ENCODE data around the gene CD40. TPM values are rescaled to one million over a fixed set of nuclear protein-coding genes. Genes with fewer than 3 reads are reported as not detected.

Gene CD40
- polyA plus RNA-seq, 3 donors: 14.4 to 26.1 (median 18.8) TPM

DNA sequence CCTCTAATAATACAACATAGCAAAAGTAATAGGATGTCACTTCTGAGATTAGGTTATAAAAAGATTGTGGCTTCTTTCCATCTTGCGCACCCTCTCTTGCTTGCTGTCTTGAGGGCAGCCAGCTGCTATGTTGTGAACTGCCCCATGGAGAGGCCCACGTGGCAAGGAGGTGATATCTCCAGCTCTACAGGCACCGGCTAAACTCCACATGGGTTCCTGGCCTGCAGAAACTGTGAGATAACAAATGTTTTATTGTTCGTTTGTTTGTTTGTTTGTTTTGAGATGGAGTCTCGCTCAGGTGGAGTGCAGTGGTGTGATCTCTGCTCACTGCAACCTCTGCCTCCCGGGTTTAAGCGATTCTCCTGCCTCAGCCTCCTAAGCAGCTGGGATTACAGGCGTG lies 38.0 kb downstream of the CD40 start:
- Mint-ChIP-seq H3K4me3 (no peak overlapping the region), H3K27ac (no peak overlapping the region), H3K9me3 (peaks cover 0 to 4% (median 0%) of the 10 kb centered on the region in 7 donors), H3K27me3 (ENCODE audit: low read depth in 3 of 3) (peaks cover 11 to 22% (median 13%) of the 10 kb centered on the region in 3 donors), H3K4me1 (no peaks in the 10 kb centered on the region), H3K36me3 (no peaks in the 10 kb centered on the region)
- Histone ChIP-seq H4K20me1 (ENCODE audit: insufficient read depth, low read length) (no peaks in the 10 kb centered on the region), H2AFZ (ENCODE audit: insufficient read depth, low read depth, low read length, poor library complexity, severe bottlenecking) (no peak overlapping the region), H3K4me3 (replicated peaks in 1 of 3; ENCODE audit: low read depth in 2 of 3, low read length in 3 of 3) (no peak overlapping the region), H3K27ac (ENCODE audit: low read depth in 1 of 2, low read length in 2 of 2) (no peak overlapping the region), H3K9ac (ENCODE audit: insufficient read depth, low read length, poor library complexity, severe bottlenecking) (no peak overlapping the region), H3K4me1 (ENCODE audit: control insufficient read depth in 1 of 2, insufficient read depth in 2 of 2, low read length in 2 of 2) (no peaks in the 10 kb centered on the region), H3K27me3 (ENCODE audit: control insufficient read depth in 2 of 2, insufficient read depth in 2 of 2, low read length in 2 of 2) (no peaks in the 10 kb centered on the region), H3K4me2 (replicated peaks; ENCODE audit: extremely low read depth, low read length, poor library complexity, severe bottlenecking) (no peak overlapping the region), H3K9me3 (replicated peaks in 1 of 2; ENCODE audit: control insufficient read depth in 1 of 2, insufficient read depth in 1 of 2, low read length in 2 of 2) (no peaks in the 10 kb centered on the region), H3K79me2 (ENCODE audit: insufficient read depth, low read length) (no peaks in the 10 kb centered on the region), H3K36me3 (replicated peaks in 1 of 2; ENCODE audit: control insufficient read depth in 1 of 2, insufficient read depth in 2 of 2, low read length in 2 of 2) (no peaks in the 10 kb centered on the region)
- intact Hi-C loops (cut with micrococcal nuclease): no loop called here
- 57% methylated on average over 6 of the region's 8 CpGs for WGBS (ENCODE audit: insufficient coverage)
- TF ChIP-seq CTCF (IDR thresholded peaks at IDR 0.05): no peak
- DNase-seq: no peak

GRCh38 chr20:46157076-46157592 lies 39.0 kb downstream of the CD40 start:
- no peaks in the 10 kb centered on the region for H3K27me3 ChIP-seq (ENCODE audit: control insufficient read depth in 2 of 2, insufficient read depth in 2 of 2, low read length in 2 of 2)
- H3K4me1 Mint-ChIP-seq: no peaks in the 10 kb centered on the region
- H3K9me3 ChIP-seq (replicated peaks in 1 of 2; ENCODE audit: control insufficient read depth in 1 of 2, insufficient read depth in 1 of 2, low read length in 2 of 2): no peaks in the 10 kb centered on the region
- no peak overlapping the region for H3K27ac ChIP-seq (ENCODE audit: low read depth in 1 of 2, low read length in 2 of 2)
- no peak overlapping the region for H3K27ac Mint-ChIP-seq
- no peaks in the 10 kb centered on the region for H3K4me1 ChIP-seq (ENCODE audit: control insufficient read depth in 1 of 2, insufficient read depth in 2 of 2, low read length in 2 of 2)
- H3K4me3 Mint-ChIP-seq: no peak overlapping the region
- no peaks in the 10 kb centered on the region for H3K36me3 ChIP-seq (replicated peaks in 1 of 2; ENCODE audit: control insufficient read depth in 1 of 2, insufficient read depth in 2 of 2, low read length in 2 of 2)
- intact Hi-C loops (cut with micrococcal nuclease): no loop called here
- H3K4me3 ChIP-seq (replicated peaks in 1 of 3; ENCODE audit: low read depth in 2 of 3, low read length in 3 of 3): no peak overlapping the region
- no peak overlapping the region for H3K4me2 ChIP-seq (replicated peaks; ENCODE audit: extremely low read depth, low read length, poor library complexity, severe bottlenecking)
- no peak for TF ChIP-seq CTCF (IDR thresholded peaks at IDR 0.05)
- peaks cover 0 to 4% (median 0%) of the 10 kb centered on the region in 7 donors for H3K9me3 Mint-ChIP-seq
- DNase-seq: no peak
- 78% methylated on average over 4 of the region's 6 CpGs for WGBS (ENCODE audit: insufficient coverage)
- H2AFZ ChIP-seq (ENCODE audit: insufficient read depth, low read depth, low read length, poor library complexity, severe bottlenecking): no peak overlapping the region
- no peaks in the 10 kb centered on the region for H3K36me3 Mint-ChIP-seq
- peaks cover 11 to 25% (median 13%) of the 10 kb centered on the region in 3 donors for H3K27me3 Mint-ChIP-seq (ENCODE audit: low read depth in 3 of 3)
- H3K9ac ChIP-seq (ENCODE audit: insufficient read depth, low read length, poor library complexity, severe bottlenecking): no peak overlapping the region
- no peaks in the 10 kb centered on the region for H3K79me2 ChIP-seq (ENCODE audit: insufficient read depth, low read length)
- no peaks in the 10 kb centered on the region for H4K20me1 ChIP-seq (ENCODE audit: insufficient read depth, low read length)

Measured in CD14-positive monocyte (primary cell).